Cardiac muscle cell (in vitro differentiated cells and primary cell): Measurements from ENCODE around the gene TMEM89. TPM values are rescaled to one million over a fixed set of nuclear protein-coding genes. Genes with fewer than 3 reads are reported as not detected.

Experiments used
- DNase-seq, 2 donors: peaks; one replicate each; pipeline versions ENCODE4 v3.0.0 to v3.0.0-alpha.2; 2010 to 2017; ENCODE audit warnings: low read depth in 1 of 2, low spot score in 1 of 2
- H3K27ac ChIP-seq: fragments of 200-600 bp; sonication (generic); 2 replicates; pipeline ENCODE4 v1.5.1; 2016
- H3K27me3 ChIP-seq: fragments of 200-600 bp; sonication (generic); 2 replicates; pipeline ENCODE4 v1.6.0; 2016; ENCODE audit warnings: control low read depth
- H3K36me3 ChIP-seq: fragments of 200-600 bp; sonication (generic); 2 replicates; pipeline ENCODE4 v1.5.1; 2016; ENCODE audit warnings: control low read depth
- H3K4me1 ChIP-seq: fragments of 200-600 bp; sonication (generic); 2 replicates; pipeline ENCODE4 v1.8.1; 2017; ENCODE audit warnings: low read depth, mild to moderate bottlenecking, mixed run types
- H3K4me3 ChIP-seq: fragments of 200-600 bp; sonication (generic); 2 replicates; pipeline ENCODE4 v1.5.1; 2016; ENCODE audit warnings: mild to moderate bottlenecking
- H3K9me3 ChIP-seq: fragments of 200-600 bp; sonication (generic); 2 replicates; pipeline ENCODE4 v1.5.1; 2017; ENCODE audit warnings: low read depth, mild to moderate bottlenecking, control low read depth
- polyA plus RNA-seq: library from polyadenylated mRNA; unstranded; fragments of >200 nt; fragmentation: Nextera tagmentation; extraction: Ambion mirVana; gene quantifications from 2 replicates; pipeline ENCODE4 v1.2.1, GENCODE V29; 2016
- total RNA-seq: library from RNA; depleted of rRNA; stranded (reverse); fragments of >200 nt; gene quantifications from 2 replicates; pipeline ENCODE4 v1.2.3, GENCODE V29; 2016
- TF ChIP-seq, protein P1 (sequence below): IDR thresholded peaks from 2 replicates; pipeline ENCODE4 v1.5.1; 2012; ENCODE audit warnings: low read depth, mild to moderate bottlenecking, low read length

The TMEM89 gene
- total and polyA plus RNA-seq, 2 experiments from 2014 or later: 0.59 TPM; not detected in 1

DNA sequence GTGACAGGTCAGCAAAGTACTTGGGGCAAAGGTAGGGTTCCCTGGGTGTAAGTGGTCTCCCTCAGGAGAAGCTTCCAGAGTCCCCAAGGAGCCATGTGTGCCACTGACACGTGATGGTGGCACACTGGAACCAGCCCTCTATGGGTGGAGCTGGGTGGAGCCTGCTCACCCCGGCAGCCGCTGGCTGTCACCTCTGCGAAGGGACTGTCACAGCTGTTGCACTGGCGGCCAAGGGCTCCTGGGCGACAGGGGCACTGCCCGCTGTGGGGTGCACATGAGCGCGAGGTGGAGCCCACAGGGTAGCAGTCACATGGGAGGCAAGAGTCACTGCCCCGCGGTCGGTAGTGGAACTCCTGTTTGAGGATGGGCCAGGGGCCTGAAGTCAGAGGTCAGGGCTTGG is 29.2 kb upstream of the TMEM89 start:
- TF ChIP-seq, protein P1, sequence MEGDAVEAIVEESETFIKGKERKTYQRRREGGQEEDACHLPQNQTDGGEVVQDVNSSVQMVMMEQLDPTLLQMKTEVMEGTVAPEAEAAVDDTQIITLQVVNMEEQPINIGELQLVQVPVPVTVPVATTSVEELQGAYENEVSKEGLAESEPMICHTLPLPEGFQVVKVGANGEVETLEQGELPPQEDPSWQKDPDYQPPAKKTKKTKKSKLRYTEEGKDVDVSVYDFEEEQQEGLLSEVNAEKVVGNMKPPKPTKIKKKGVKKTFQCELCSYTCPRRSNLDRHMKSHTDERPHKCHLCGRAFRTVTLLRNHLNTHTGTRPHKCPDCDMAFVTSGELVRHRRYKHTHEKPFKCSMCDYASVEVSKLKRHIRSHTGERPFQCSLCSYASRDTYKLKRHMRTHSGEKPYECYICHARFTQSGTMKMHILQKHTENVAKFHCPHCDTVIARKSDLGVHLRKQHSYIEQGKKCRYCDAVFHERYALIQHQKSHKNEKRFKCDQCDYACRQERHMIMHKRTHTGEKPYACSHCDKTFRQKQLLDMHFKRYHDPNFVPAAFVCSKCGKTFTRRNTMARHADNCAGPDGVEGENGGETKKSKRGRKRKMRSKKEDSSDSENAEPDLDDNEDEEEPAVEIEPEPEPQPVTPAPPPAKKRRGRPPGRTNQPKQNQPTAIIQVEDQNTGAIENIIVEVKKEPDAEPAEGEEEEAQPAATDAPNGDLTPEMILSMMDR: no peak
- Histone ChIP-seq H3K27ac (no peak overlapping the region), H3K4me1 (no peaks in the 10 kb centered on the region), H3K9me3 (no peaks in the 10 kb centered on the region), H3K36me3 (no peaks in the 10 kb centered on the region), H3K4me3 (no peak overlapping the region), H3K27me3 (no peaks in the 10 kb centered on the region)
- no peak for DNase-seq

DNA sequence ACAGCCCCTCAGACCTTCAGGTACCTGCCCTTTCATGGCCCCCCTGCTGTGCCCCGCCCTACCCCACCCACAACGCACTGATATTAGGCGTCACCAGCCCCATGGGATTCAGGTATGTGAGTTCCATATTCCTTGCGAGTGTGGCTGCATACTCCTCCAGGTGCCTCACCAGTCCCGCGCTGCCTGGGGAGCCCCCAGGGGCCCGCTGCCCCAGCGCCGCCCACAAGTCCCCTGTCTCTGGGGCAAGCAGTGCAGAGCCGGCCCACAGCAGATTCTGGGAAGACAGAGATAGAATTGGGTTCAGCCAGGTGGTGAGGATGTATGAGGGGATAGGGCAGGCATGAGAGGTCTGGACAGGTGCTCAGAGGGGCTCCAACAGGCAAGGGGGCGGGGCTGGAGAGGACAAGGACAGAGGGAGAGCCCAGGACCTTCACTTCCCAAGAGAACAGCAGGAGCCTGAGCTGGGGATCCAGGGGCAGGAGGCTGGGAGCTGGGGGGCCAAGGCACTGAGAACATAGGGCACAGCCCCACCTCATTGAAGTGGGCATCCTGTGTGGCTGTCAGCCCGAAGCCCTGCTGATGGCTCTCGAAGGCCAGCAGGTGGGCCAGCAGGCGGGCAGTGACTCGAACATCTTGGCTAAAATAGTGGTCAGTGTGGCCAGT is 26.8 kb upstream of the TMEM89 start:
- TF ChIP-seq, protein P1: no peak
- no peaks in the 10 kb centered on the region for H3K4me1 ChIP-seq
- no peaks in the 10 kb centered on the region for H3K27me3 ChIP-seq
- H3K36me3 ChIP-seq: no peaks in the 10 kb centered on the region
- H3K4me3 ChIP-seq: no peak overlapping the region
- H3K27ac ChIP-seq: no peak overlapping the region
- no peak for DNase-seq
- H3K9me3 ChIP-seq: no peaks in the 10 kb centered on the region

DNA sequence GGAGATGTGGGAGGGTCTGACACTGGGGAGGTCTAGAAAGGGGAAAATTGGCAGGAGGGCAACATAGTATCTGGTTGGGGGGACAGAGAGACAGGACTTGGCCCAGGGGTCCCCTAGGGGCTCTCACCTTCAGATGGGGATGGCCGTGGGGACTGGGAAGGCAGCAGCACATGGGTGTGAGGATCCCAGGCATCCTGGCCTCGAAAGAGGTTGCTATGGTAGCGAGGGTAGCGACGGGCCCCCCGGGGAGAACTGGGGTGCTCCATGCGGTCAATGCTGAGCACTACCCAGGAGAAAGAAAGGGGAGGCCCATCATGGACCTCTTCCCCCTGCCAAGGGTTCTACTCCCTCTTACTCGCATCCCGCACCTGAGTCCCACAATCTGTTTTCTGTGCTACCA is 26.1 kb upstream of the TMEM89 start:
- TF ChIP-seq, protein P1: no peak
- H3K36me3 ChIP-seq: no peaks in the 10 kb centered on the region
- no peak for DNase-seq
- no peaks in the 10 kb centered on the region for H3K27me3 ChIP-seq
- H3K9me3 ChIP-seq: no peaks in the 10 kb centered on the region
- H3K4me1 ChIP-seq: no peaks in the 10 kb centered on the region
- no peak overlapping the region for H3K4me3 ChIP-seq
- H3K27ac ChIP-seq: no peak overlapping the region

DNA sequence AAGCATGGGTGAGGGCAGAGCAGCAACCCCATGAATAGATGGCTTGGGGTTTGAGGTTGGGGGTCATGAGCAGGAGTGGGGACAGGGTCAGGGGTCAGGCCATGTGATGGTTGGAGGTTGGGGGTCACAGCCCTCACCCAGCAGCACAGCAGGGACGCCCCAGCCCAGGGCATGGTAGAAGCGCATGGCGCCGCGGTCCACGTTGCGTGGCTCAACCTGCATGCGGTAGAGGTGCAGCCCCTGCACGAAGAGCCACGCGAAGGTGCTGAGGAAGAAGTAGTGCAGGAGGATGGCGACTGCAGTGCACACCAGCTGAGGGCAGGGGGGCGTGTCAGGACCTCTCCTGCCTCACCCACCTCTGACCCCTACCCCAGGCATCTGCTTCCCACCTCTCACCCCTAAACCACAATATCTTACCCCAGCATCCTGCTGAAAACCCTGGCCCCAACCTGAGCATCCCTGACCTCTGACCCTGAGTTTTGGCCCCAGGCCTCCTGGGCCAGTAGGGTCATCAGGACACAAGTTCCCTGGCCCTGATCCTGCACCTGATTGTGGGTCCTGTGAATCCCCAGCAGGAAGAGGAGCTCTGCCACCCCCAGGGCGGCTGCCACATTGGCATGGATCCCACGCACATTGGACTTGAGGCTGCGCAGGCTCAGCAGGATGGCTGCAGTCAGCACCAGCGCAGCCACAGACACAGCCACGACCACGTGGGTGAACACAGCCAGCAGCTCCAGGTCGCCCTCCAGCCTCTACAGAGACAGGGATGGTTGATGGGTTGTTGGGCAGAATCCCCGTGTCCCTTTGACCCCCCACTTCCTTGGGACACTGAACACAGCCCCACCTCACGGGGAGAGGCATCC is 23.6 kb upstream of the TMEM89 start:
- no peak overlapping the region for H3K4me3 ChIP-seq
- H3K27me3 ChIP-seq: no peaks in the 10 kb centered on the region
- no peak overlapping the region for H3K27ac ChIP-seq
- no peaks in the 10 kb centered on the region for H3K4me1 ChIP-seq
- TF ChIP-seq, protein P1: no peak
- no peaks in the 10 kb centered on the region for H3K36me3 ChIP-seq
- no peaks in the 10 kb centered on the region for H3K9me3 ChIP-seq
- no peak for DNase-seq

DNA sequence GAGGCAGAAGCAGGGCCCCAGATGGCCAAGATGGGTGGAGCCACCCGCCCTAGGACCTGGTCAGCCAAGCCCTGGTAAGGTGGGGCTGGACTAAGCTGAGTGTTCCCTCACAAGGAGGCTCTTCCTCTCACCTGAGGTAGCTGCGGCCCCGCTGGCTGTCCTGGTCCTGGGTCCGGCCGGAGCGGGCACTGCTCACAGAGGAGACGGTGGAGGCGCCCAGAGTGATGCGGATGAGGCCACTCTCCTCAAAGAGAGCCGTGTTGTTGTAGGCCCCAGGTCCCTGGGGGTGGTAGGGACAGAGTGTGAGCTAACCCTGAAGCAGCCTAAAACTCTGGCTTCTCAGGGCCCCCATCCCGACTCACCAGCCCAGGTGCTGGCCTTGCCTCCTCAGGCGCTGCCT is 21.0 kb upstream of the TMEM89 start:
- TF ChIP-seq, protein P1: no peak
- no peaks in the 10 kb centered on the region for H3K9me3 ChIP-seq
- H3K4me1 ChIP-seq: peaks cover 4% of the 10 kb centered on the region
- DNase-seq: no peak
- no peak overlapping the region for H3K27ac ChIP-seq
- no peak overlapping the region for H3K4me3 ChIP-seq
- no peaks in the 10 kb centered on the region for H3K36me3 ChIP-seq
- no peaks in the 10 kb centered on the region for H3K27me3 ChIP-seq
